Lower leg skin (tissue), 4 donors: ENCODE results near the gene JDP2. TPM values are rescaled to one million over a fixed set of nuclear protein-coding genes. Genes with fewer than 3 reads are reported as not detected.

Source experiments
- DNase-seq, 2 donors: peaks; one replicate each; pipeline ENCODE4 v3.0.0-alpha.2; 2019; ENCODE audit warnings: low spot score in 2 of 2
- H3K4me3 ChIP-seq: fragments of 200-600 bp; sonication (generic); 2 replicates; pipeline ENCODE4 v1.5.1; 2017; ENCODE audit warnings: mild to moderate bottlenecking, low read depth; ENCODE audit not compliant: poor library complexity, severe bottlenecking
- CTCF ChIP-seq, 3 donors: fragments of 450-650 bp; IDR thresholded peaks; one replicate each; pipeline ENCODE4 v1.5.1; 2016; ENCODE audit warnings: antibody characterized with exemption in 3 of 3, mild to moderate bottlenecking in 3 of 3, moderate library complexity in 2 of 3
- POLR2A ChIP-seq, 2 donors: fragments of 450-650 bp; IDR thresholded peaks; one replicate each; pipeline ENCODE4 v1.6.1; 2016 to 2017; ENCODE audit warnings: antibody characterized with exemption in 2 of 2, mild to moderate bottlenecking in 1 of 2, moderate library complexity in 1 of 2
- WGBS, 2 donors: methylation state at CpG; one replicate each; pipeline ENCODE4 v1.1.5; 2018; 5-methylcytosine and 5-hydroxymethylcytosine counted together
- intact Hi-C: fragments of 100-400 bp; cut with DNase I; formaldehyde crosslinking; loops from one replicate; pipeline ENCODE4 v1.15.0; 2023; ENCODE audit warnings: low total_unique reads
- total RNA-seq, 4 donors: library from RNA; depleted of rRNA; stranded (reverse); fragments of >200 nt; gene quantifications; one replicate each; pipeline ENCODE4 v1.1.0, GENCODE V29; 2016

JDP2 gene
- total RNA-seq, 4 donors from 2014 or later = 31.7 to 53.9 (median 36.0) TPM

GRCh38 chr14:75413013-75413412 lies 14.8 kb upstream of the JDP2 start:
- 47% methylated on average over 2 of the region's 2 CpGs for WGBS, 2 donors
- DNase-seq = peak in 1 of 2 donors; percentile 66
- TF ChIP-seq POLR2A (IDR thresholded peaks at IDR 0.05) (no peak), CTCF (IDR thresholded peaks at IDR 0.05) (no peak)

GRCh38 chr14:75417674-75418073 lies 10.1 kb upstream of the JDP2 start:
- no peak for DNase-seq

More at GRCh38 chr14:75413013-75413412, 14.8 kb upstream of the JDP2 start:
- no peak overlapping the region for H3K4me3 ChIP-seq
- intact Hi-C loops = no loop called here

GRCh38 chr14:75418850-75419768 lies 8.7 kb upstream of the JDP2 start:
- TF ChIP-seq CTCF (IDR thresholded peaks at IDR 0.05) (no peak), POLR2A (IDR thresholded peaks at IDR 0.05) (no peak)
- H3K4me3 ChIP-seq = no peak overlapping the region
- DNase-seq = no peak
- intact Hi-C loops = no loop called here
- 34 to 39% methylated on average over 16 of the region's 16 CpGs for WGBS, 2 donors

More at GRCh38 chr14:75417674-75418073, 10.1 kb upstream of the JDP2 start:
- TF ChIP-seq CTCF (IDR thresholded peaks at IDR 0.05) (no peak), POLR2A (IDR thresholded peaks at IDR 0.05) (no peak)
- 56 to 70% methylated on average over 1 of the region's 1 CpG for WGBS, 2 donors
- no peak overlapping the region for H3K4me3 ChIP-seq
- intact Hi-C loops = no loop called here

- no peak for DNase-seq
- TF ChIP-seq CTCF (IDR thresholded peaks at IDR 0.05) = no peak
- TF ChIP-seq POLR2A (IDR thresholded peaks at IDR 0.05) = no peak
- WGBS, 2 donors = 77 to 81% methylated on average over 8 of the region's 8 CpGs
- intact Hi-C loops = no loop called here
- no peak overlapping the region for H3K4me3 ChIP-seq
Observed at GRCh38 chr14:75422169-75422568, 5.7 kb upstream of the JDP2 start.

GRCh38 chr14:75424496-75424895 lies 3.3 kb upstream of the JDP2 start:
- intact Hi-C loops = no loop called here
- TF ChIP-seq CTCF (IDR thresholded peaks at IDR 0.05) (no peak), POLR2A (IDR thresholded peaks at IDR 0.05) (no peak)
- 33 to 93% methylated on average over 1 of the region's 1 CpG for WGBS, 2 donors
- DNase-seq = no peak
- H3K4me3 ChIP-seq = no peak overlapping the region
